CD14-positive monocyte (primary cell): ENCODE results near the gene SPG11. TPM values are rescaled to one million over a fixed set of nuclear protein-coding genes. Genes with fewer than 3 reads are reported as not detected.
"Not testable (repeated sequence)": the region's sequence is repeated elsewhere in the genome, so short reads cannot be mapped to it uniquely, and the experiment has no call there.

Experiments used
- DNase-seq, 3 donors: peaks; one replicate each; pipeline ENCODE4 v3.0.0-alpha.2; 2011 to 2022
- H2AFZ ChIP-seq: 2 replicates; pipeline ENCODE4 v1.6.0; 2012; ENCODE audit warnings: mild to moderate bottlenecking, low read depth, low read length, inconsistent platforms; ENCODE audit not compliant: insufficient read depth, poor library complexity, severe bottlenecking
- H3K27ac ChIP-seq, 2 donors: 1 replicate in 1 of 2; 2 replicates in 1 of 2; pipeline ENCODE4 v1.5.1; 2012 to 2013; ENCODE audit warnings: low read length in 2 of 2, control low read depth in 1 of 2, inconsistent platforms in 1 of 2, low read depth in 1 of 2, mild to moderate bottlenecking in 1 of 2
- H3K27me3 ChIP-seq, 2 donors: one replicate each; pipeline versions ENCODE4 v1.6.0 to v1.6.1; 2011 to 2013; ENCODE audit warnings: low read length in 2 of 2; ENCODE audit not compliant: control insufficient read depth in 2 of 2, insufficient read depth in 2 of 2
- H3K36me3 ChIP-seq, 2 donors: replicated peaks in 1 of 2; 1 replicate in 1 of 2; 2 replicates in 1 of 2; pipeline versions ENCODE4 v1.5.1 to v1.6.1; 2012 to 2013; ENCODE audit warnings: low read length in 2 of 2, control low read depth in 1 of 2, inconsistent platforms in 1 of 2, mild to moderate bottlenecking in 1 of 2; ENCODE audit not compliant: insufficient read depth in 2 of 2, control insufficient read depth in 1 of 2
- H3K4me1 ChIP-seq, 2 donors: 1 replicate in 1 of 2; 2 replicates in 1 of 2; pipeline versions ENCODE4 v1.5.1 to v1.6.1; 2012 to 2013; ENCODE audit warnings: low read length in 2 of 2, control low read depth in 1 of 2, inconsistent platforms in 1 of 2, mild to moderate bottlenecking in 1 of 2, moderate library complexity in 1 of 2; ENCODE audit not compliant: insufficient read depth in 2 of 2, control insufficient read depth in 1 of 2
- H3K4me2 ChIP-seq: replicated peaks from 2 replicates; pipeline ENCODE3; 2012; ENCODE audit warnings: low read length, moderate library complexity, mild to moderate bottlenecking; ENCODE audit not compliant: poor library complexity, severe bottlenecking; ENCODE audit errors: extremely low read depth
- H3K4me3 ChIP-seq, 3 experiments: fragments of 200-600 bp in 1 of 3; sonication (generic) in 1 of 3; replicated peaks in 1 of 3; 1 replicate in 2 of 3; 2 replicates in 1 of 3; pipeline ENCODE4 v1.5.1; 2011 to 2013; ENCODE audit warnings: low read length in 3 of 3, mild to moderate bottlenecking in 3 of 3, control low read depth in 2 of 3, low read depth in 2 of 3, inconsistent platforms in 1 of 3, moderate library complexity in 1 of 3
- H3K79me2 ChIP-seq: 2 replicates; pipeline ENCODE4 v1.6.0; 2012; ENCODE audit warnings: mild to moderate bottlenecking, control low read depth, inconsistent platforms, low read length, moderate library complexity; ENCODE audit not compliant: insufficient read depth
- H3K9ac ChIP-seq: 2 replicates; pipeline ENCODE4 v1.6.0; 2017; ENCODE audit warnings: low read length, mild to moderate bottlenecking; ENCODE audit not compliant: insufficient read depth, poor library complexity, severe bottlenecking
- H3K9me3 ChIP-seq, 2 donors: replicated peaks in 1 of 2; 1 replicate in 1 of 2; 2 replicates in 1 of 2; pipeline versions ENCODE4 v1.5.1 to v1.6.1; 2012 to 2013; ENCODE audit warnings: low read length in 2 of 2, control low read depth in 1 of 2; ENCODE audit not compliant: control insufficient read depth in 1 of 2, insufficient read depth in 1 of 2
- H4K20me1 ChIP-seq: 2 replicates; pipeline ENCODE4 v1.6.0; 2012; ENCODE audit warnings: mild to moderate bottlenecking, low read length, control low read depth, moderate library complexity; ENCODE audit not compliant: insufficient read depth
- H3K27ac Mint-ChIP-seq, 7 donors: one replicate each; pipeline ENCODE4 v1.8.0; 2020; ENCODE audit warnings: mild to moderate bottlenecking in 7 of 7, mixed read lengths in 7 of 7, moderate library complexity in 6 of 7, inconsistent platforms in 2 of 7
- H3K27me3 Mint-ChIP-seq, 3 donors: one replicate each; pipeline ENCODE4 v1.8.0; 2021 to 2022; ENCODE audit warnings: low read depth in 3 of 3, mild to moderate bottlenecking in 3 of 3, mixed read lengths in 3 of 3, moderate library complexity in 3 of 3, inconsistent platforms in 1 of 3
- H3K36me3 Mint-ChIP-seq, 2 donors: one replicate each; pipeline ENCODE4 v1.8.0; 2020; ENCODE audit warnings: mixed read lengths in 2 of 2, inconsistent platforms in 1 of 2, mild to moderate bottlenecking in 1 of 2
- H3K4me1 Mint-ChIP-seq: one replicate; pipeline ENCODE4 v1.8.0; 2020; ENCODE audit warnings: mild to moderate bottlenecking, mixed read lengths
- H3K4me3 Mint-ChIP-seq, 2 donors: one replicate each; pipeline ENCODE4 v1.8.0; 2020; ENCODE audit warnings: mild to moderate bottlenecking in 2 of 2, mixed read lengths in 2 of 2, moderate library complexity in 1 of 2
- H3K9me3 Mint-ChIP-seq, 7 donors: one replicate each; pipeline ENCODE4 v1.8.0; 2020 to 2022; ENCODE audit warnings: mixed read lengths in 7 of 7, mild to moderate bottlenecking in 6 of 7, moderate library complexity in 6 of 7, inconsistent platforms in 2 of 7
- WGBS: methylation state at CpG from one replicate; pipeline ENCODE4 v1.1.5; 2013; ENCODE audit warnings: missing lambda C conversion rate; ENCODE audit not compliant: insufficient coverage; 5-methylcytosine and 5-hydroxymethylcytosine counted together
- intact Hi-C, 2 donors: fragments of 100-400 bp; cut with micrococcal nuclease; formaldehyde crosslinking; loops; one replicate each; pipeline versions ENCODE4 v1.15.0 to v1.15.1; 2023
- polyA plus RNA-seq, 3 donors: library from polyadenylated mRNA; depleted of rRNA in 1 of 3; unstranded in 2 of 3; stranded (reverse) in 1 of 3; fragments of 300-500 nt in 2 of 3; fragments of >200 nt in 1 of 3; fragmentation: Illumina TruSeq in 2 of 3; gene quantifications; 1 replicate in 2 of 3; 2 replicates in 1 of 3; pipeline ENCODE4 v1.2.3, GENCODE V29; 2012 to 2021
- TF ChIP-seq, protein P1 (sequence below): fragments of 200-600 bp; IDR thresholded peaks from one replicate; pipeline ENCODE4 v1.8.0; 2022; ENCODE audit warnings: antibody characterized with exemption, mild to moderate bottlenecking

The SPG11 gene
- polyA plus RNA-seq, 3 donors: 26.4 to 140 (median 50.4) TPM

DNA sequence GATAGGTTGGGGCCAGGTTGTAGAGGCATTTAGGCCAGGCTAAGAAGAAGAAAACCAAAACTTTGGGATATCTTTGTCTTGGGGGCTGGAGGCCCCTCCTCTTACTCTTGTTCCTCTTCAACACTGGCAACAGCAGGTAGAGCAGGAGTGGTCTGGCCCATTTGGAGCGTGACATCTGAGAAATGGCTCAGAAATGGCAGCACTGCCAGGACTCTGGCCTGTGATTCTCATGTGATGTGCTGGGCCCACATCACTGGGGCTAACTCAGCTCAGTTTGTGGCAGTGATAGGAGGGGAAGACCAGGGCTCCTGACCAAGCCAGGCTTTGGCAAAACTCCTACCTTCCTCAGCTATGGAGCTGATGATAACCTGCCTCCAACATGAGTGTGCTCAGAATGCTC lies 29.2 kb upstream of the SPG11 start:
- no peak overlapping the region for H3K9ac ChIP-seq
- no peaks in the 10 kb centered on the region for H3K36me3 Mint-ChIP-seq
- H3K27me3 ChIP-seq: no peaks in the 10 kb centered on the region
- peaks cover 4 to 6% of the 10 kb centered on the region in 2 donors for H3K4me1 ChIP-seq
- H3K79me2 ChIP-seq: no peaks in the 10 kb centered on the region
- H3K27me3 Mint-ChIP-seq: peaks cover 0 to 5% (median 2%) of the 10 kb centered on the region in 3 donors
- no peak overlapping the region for H2AFZ ChIP-seq
- peaks cover 6% of the 10 kb centered on the region for H3K4me1 Mint-ChIP-seq
- intact Hi-C loops: no loop called here
- DNase-seq: no peak
- H3K27ac Mint-ChIP-seq: no peak overlapping the region
- 86% methylated on average over 1 of the region's 1 CpG for WGBS
- TF ChIP-seq, protein P1, sequence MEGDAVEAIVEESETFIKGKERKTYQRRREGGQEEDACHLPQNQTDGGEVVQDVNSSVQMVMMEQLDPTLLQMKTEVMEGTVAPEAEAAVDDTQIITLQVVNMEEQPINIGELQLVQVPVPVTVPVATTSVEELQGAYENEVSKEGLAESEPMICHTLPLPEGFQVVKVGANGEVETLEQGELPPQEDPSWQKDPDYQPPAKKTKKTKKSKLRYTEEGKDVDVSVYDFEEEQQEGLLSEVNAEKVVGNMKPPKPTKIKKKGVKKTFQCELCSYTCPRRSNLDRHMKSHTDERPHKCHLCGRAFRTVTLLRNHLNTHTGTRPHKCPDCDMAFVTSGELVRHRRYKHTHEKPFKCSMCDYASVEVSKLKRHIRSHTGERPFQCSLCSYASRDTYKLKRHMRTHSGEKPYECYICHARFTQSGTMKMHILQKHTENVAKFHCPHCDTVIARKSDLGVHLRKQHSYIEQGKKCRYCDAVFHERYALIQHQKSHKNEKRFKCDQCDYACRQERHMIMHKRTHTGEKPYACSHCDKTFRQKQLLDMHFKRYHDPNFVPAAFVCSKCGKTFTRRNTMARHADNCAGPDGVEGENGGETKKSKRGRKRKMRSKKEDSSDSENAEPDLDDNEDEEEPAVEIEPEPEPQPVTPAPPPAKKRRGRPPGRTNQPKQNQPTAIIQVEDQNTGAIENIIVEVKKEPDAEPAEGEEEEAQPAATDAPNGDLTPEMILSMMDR: no peak
- H3K4me2 ChIP-seq: no peak overlapping the region
- no peak overlapping the region for H3K27ac ChIP-seq
- no peaks in the 10 kb centered on the region for H4K20me1 ChIP-seq
- H3K4me3 Mint-ChIP-seq: no peak overlapping the region
- peaks cover 3 to 11% (median 4%) of the 10 kb centered on the region in 7 donors for H3K9me3 Mint-ChIP-seq
- no peaks in the 10 kb centered on the region for H3K9me3 ChIP-seq
- H3K36me3 ChIP-seq: no peaks in the 10 kb centered on the region
- H3K4me3 ChIP-seq: no peak overlapping the region

DNA sequence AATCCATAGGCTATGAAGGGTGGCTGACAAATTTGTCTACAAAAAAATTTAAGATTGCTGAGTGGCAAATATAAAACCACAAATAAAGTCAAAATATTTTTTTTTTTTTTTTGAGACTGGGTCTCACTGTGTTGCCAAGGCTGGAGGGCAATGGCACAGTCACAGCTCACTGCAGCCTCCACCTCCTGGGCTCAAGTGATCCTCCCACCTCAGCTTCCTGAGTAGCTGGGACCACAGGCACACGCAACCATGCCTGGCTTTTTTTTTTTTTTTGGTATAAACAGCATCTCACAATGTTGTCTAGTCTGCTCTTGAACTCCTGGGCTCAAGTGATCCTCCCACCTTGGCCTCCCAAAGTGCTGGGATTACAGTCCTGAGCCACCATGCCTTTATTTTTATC lies 26.8 kb upstream of the SPG11 start:
- intact Hi-C loops: not testable (repeated sequence)

GRCh38 chr15:44689318-44689717 lies 25.9 kb upstream of the SPG11 start:
- H3K4me3 ChIP-seq, H2AFZ ChIP-seq, H3K36me3 Mint-ChIP-seq, H3K9me3 Mint-ChIP-seq, H3K4me1 ChIP-seq, H4K20me1 ChIP-seq, H3K9ac ChIP-seq, H3K27ac ChIP-seq, H3K27me3 Mint-ChIP-seq, H3K4me2 ChIP-seq, H3K79me2 ChIP-seq, H3K27me3 ChIP-seq, DNase-seq, H3K27ac Mint-ChIP-seq, intact Hi-C loops, H3K9me3 ChIP-seq, H3K4me3 Mint-ChIP-seq, H3K36me3 ChIP-seq, H3K4me1 Mint-ChIP-seq: not testable (repeated sequence)
- no CpG with 5 or more reads among the region's 2 CpGs for WGBS

More for the DNA sequence above, 26.8 kb upstream of the SPG11 start:
- not testable (repeated sequence) for H3K27me3 Mint-ChIP-seq, H3K36me3 ChIP-seq, H3K27me3 ChIP-seq, H3K9me3 ChIP-seq, H3K27ac Mint-ChIP-seq, H4K20me1 ChIP-seq, H3K36me3 Mint-ChIP-seq, H3K4me1 Mint-ChIP-seq, H3K79me2 ChIP-seq, DNase-seq, H3K4me2 ChIP-seq, H3K4me1 ChIP-seq, H3K9me3 Mint-ChIP-seq, H3K27ac ChIP-seq, H3K9ac ChIP-seq, H2AFZ ChIP-seq, H3K4me3 ChIP-seq, H3K4me3 Mint-ChIP-seq
- no CpG with 5 or more reads among the region's 1 CpG for WGBS

DNA sequence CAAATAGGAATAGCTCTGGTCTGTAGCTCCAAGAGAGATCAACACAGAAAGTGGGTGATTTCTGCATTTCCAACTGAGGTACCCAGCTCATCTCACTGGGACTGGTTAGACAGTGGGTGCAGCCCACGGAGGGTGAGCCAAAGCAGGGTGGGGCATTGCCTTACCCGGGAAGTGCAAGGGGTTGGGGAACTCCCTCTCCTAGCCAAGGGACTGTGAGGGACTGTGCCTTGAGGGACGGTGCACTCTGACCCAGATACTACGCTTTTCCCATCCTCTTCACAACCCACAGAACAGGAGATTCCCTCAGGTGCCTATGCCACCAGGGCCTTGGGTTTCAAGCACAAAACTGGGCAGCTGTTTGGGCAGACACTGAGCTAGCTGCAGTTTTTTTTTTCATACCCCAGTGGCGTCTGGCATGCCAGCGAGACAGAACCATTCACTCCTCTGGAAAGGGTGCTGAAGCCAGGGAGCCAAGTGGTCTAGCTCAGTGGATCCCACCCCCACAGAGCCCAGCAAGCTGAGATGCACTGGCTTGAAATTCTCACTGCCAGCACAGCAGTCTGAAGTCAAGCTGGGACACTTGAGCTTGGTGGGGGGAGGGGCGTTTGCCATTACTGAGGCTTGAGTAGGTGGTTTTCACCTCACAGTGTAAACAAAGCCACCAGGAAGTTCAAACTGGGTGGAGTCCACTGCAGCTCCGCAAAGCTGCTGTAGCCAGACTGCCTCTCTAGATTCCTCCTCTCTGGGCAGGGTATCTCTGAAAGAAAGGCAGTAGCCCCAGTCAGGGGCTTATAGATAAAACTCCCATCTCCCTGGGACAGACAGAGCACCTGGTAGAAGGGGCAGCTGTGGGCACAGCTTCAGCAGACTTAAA lies 19.6 kb upstream of the SPG11 start:
- peak overlapping the region; percentile 63 for H2AFZ ChIP-seq
- WGBS: 37% methylated on average over 5 of the region's 8 CpGs
- peak overlapping the region; percentile 34 for H3K4me2 ChIP-seq
- H3K9me3 Mint-ChIP-seq, H3K36me3 Mint-ChIP-seq, H4K20me1 ChIP-seq, H3K27me3 Mint-ChIP-seq, H3K36me3 ChIP-seq, H3K9me3 ChIP-seq, H3K79me2 ChIP-seq, intact Hi-C loops, H3K27me3 ChIP-seq: not testable (repeated sequence)
- DNase-seq: peak in 2 of 3 donors; percentile 19 to 21
- H3K4me1 Mint-ChIP-seq: peaks cover 31% of the 10 kb centered on the region
- H3K9ac ChIP-seq: peak overlapping the region; percentile 17
- H3K27ac ChIP-seq: peak overlapping the region; percentile 42 to 70
- H3K4me3 Mint-ChIP-seq: peak overlapping the region; percentile 58 to 75
- H3K27ac Mint-ChIP-seq: peak overlapping the region; percentile 61 to 90 (median 73)
- peak overlapping the region in 1 of 3 experiments; percentile 47 for H3K4me3 ChIP-seq
- H3K4me1 ChIP-seq: peaks cover 22 to 23% of the 10 kb centered on the region in 2 donors
